Measurements from ENCODE around the gene JAG1. TPM values are rescaled to one million over a fixed set of nuclear protein-coding genes. Genes with fewer than 3 reads are reported as not detected.

Gene JAG1
- total RNA-seq, 1 experiment from 2014 or later = 45.2 TPM

DNA sequence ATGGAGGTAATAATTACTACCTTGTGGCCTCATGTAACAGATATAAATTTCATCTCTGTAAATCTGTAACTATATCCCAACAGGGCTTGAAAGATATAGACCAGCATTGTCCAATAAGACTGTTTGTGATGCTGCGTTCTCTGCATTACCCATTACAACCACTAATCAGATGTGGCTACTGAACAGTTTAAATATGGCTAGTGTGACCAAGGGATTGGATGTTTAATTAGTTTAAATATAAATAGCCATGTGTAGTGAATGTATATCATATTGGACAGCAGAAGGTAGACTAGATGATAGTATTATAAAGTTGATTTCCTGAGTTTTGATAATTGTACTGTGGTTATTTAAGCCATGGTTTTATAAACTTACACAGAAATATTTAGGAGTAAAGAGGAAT, 27.8 kb upstream of the JAG1 start:
- ChIA-PET POLR2A (no interaction called here), CTCF (interaction anchor here (1.5 kb wide), 1 partner anchor 15 kb away, joined by 3 read pairs; no protein-coding TSS in a partner anchor)
- DNase-seq (ENCODE audit: low spot score) (no peak), ATAC-seq (no peak)
- Mint-ChIP-seq H3K27me3 (ENCODE audit: low read depth) (no peaks in the 10 kb centered on the region), H3K4me3 (no peak overlapping the region), H3K4me1 (no peaks in the 10 kb centered on the region), H3K9me3 (peaks cover 21% of the 10 kb centered on the region), H3K36me3 (no peaks in the 10 kb centered on the region), H3K27ac (no peak overlapping the region)
- TF ChIP-seq GABPB1 (CRISPR knock-in tag; IDR thresholded peaks at IDR 0.05) (no peak), FOXP1 (CRISPR knock-in tag; IDR thresholded peaks at IDR 0.05; ENCODE audit: borderline replicate concordance) (no peak), SMAD3 (CRISPR knock-in tag; IDR thresholded peaks at IDR 0.05; ENCODE audit: borderline replicate concordance) (no peak), JUN (CRISPR knock-in tag; IDR thresholded peaks at IDR 0.05) (no peak), OVOL2 (CRISPR knock-in tag; IDR thresholded peaks at IDR 0.05; ENCODE audit: borderline replicate concordance) (no peak), RELA (CRISPR knock-in tag; IDR thresholded peaks at IDR 0.05; ENCODE audit: borderline replicate concordance) (no peak), FOXJ3 (CRISPR knock-in tag; IDR thresholded peaks at IDR 0.05; ENCODE audit: borderline replicate concordance) (no peak), HMGA2 (CRISPR knock-in tag; IDR thresholded peaks at IDR 0.05) (no peak), TEAD4 (CRISPR knock-in tag; IDR thresholded peaks at IDR 0.05) (no peak), E2F4 (CRISPR knock-in tag; IDR thresholded peaks at IDR 0.05; ENCODE audit: borderline replicate concordance, low read depth) (no peak)
- TF ChIP-seq, protein P1, sequence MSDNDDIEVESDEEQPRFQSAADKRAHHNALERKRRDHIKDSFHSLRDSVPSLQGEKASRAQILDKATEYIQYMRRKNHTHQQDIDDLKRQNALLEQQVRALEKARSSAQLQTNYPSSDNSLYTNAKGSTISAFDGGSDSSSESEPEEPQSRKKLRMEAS (CRISPR knock-in tag; IDR thresholded peaks at IDR 0.05) = no peak

- Mint-ChIP-seq H3K9me3 (peaks cover 23% of the 10 kb centered on the region), H3K4me1 (no peaks in the 10 kb centered on the region), H3K27ac (no peak overlapping the region), H3K27me3 (ENCODE audit: low read depth) (peaks cover 4% of the 10 kb centered on the region; the same call in 1 of the 2 replicates), H3K36me3 (no peaks in the 10 kb centered on the region), H3K4me3 (no peak overlapping the region)
- DNase-seq (ENCODE audit: low spot score) (no peak), ATAC-seq (no peak)
- POLR2A ChIA-PET = no interaction called here
- CTCF ChIA-PET = interaction anchor here (0.9 to 1.1 kb wide), 2 partner anchors 10 to 25 kb away, joined by 3 read pairs; no protein-coding TSS in a partner anchor
- TF ChIP-seq, protein P2, sequence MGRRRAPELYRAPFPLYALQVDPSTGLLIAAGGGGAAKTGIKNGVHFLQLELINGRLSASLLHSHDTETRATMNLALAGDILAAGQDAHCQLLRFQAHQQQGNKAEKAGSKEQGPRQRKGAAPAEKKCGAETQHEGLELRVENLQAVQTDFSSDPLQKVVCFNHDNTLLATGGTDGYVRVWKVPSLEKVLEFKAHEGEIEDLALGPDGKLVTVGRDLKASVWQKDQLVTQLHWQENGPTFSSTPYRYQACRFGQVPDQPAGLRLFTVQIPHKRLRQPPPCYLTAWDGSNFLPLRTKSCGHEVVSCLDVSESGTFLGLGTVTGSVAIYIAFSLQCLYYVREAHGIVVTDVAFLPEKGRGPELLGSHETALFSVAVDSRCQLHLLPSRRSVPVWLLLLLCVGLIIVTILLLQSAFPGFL (CRISPR knock-in tag; IDR thresholded peaks at IDR 0.05; ENCODE audit: borderline replicate concordance) = no peak
- TF ChIP-seq E2F5 (CRISPR knock-in tag; IDR thresholded peaks at IDR 0.05) (no peak), TEAD4 (CRISPR knock-in tag; IDR thresholded peaks at IDR 0.05) (no peak), ZNF423 (CRISPR knock-in tag; IDR thresholded peaks at IDR 0.05) (no peak), GABPB1 (CRISPR knock-in tag; IDR thresholded peaks at IDR 0.05) (no peak), CBFB (CRISPR knock-in tag; IDR thresholded peaks at IDR 0.05; ENCODE audit: low read depth) (no peak), RELA (CRISPR knock-in tag; IDR thresholded peaks at IDR 0.05; ENCODE audit: borderline replicate concordance) (no peak), CREM (CRISPR knock-in tag; IDR thresholded peaks at IDR 0.05) (no peak), TEAD1 (CRISPR knock-in tag; IDR thresholded peaks at IDR 0.05) (no peak), ZBTB43 (CRISPR knock-in tag; IDR thresholded peaks at IDR 0.05) (no peak), HMGA2 (CRISPR knock-in tag; IDR thresholded peaks at IDR 0.05) (no peak), ELF4 (CRISPR knock-in tag; IDR thresholded peaks at IDR 0.05; ENCODE audit: low read depth) (no peak), ERG (CRISPR knock-in tag; IDR thresholded peaks at IDR 0.05) (no peak), PRRX2 (CRISPR knock-in tag; IDR thresholded peaks at IDR 0.05) (no peak), SMAD3 (CRISPR knock-in tag; IDR thresholded peaks at IDR 0.05; ENCODE audit: borderline replicate concordance) (no peak), JUN (CRISPR knock-in tag; IDR thresholded peaks at IDR 0.05) (no peak)
- TF ChIP-seq, protein P3, sequence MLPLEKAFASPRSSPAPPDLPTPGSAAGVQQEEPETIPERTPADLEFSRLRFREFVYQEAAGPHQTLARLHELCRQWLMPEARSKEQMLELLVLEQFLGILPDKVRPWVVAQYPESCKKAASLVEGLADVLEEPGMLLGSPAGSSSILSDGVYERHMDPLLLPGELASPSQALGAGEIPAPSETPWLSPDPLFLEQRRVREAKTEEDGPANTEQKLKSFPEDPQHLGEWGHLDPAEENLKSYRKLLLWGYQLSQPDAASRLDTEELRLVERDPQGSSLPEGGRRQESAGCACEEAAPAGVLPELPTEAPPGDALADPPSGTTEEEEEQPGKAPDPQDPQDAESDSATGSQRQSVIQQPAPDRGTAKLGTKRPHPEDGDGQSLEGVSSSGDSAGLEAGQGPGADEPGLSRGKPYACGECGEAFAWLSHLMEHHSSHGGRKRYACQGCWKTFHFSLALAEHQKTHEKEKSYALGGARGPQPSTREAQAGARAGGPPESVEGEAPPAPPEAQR (CRISPR knock-in tag; IDR thresholded peaks at IDR 0.05) = no peak
- TF ChIP-seq, protein P4, sequence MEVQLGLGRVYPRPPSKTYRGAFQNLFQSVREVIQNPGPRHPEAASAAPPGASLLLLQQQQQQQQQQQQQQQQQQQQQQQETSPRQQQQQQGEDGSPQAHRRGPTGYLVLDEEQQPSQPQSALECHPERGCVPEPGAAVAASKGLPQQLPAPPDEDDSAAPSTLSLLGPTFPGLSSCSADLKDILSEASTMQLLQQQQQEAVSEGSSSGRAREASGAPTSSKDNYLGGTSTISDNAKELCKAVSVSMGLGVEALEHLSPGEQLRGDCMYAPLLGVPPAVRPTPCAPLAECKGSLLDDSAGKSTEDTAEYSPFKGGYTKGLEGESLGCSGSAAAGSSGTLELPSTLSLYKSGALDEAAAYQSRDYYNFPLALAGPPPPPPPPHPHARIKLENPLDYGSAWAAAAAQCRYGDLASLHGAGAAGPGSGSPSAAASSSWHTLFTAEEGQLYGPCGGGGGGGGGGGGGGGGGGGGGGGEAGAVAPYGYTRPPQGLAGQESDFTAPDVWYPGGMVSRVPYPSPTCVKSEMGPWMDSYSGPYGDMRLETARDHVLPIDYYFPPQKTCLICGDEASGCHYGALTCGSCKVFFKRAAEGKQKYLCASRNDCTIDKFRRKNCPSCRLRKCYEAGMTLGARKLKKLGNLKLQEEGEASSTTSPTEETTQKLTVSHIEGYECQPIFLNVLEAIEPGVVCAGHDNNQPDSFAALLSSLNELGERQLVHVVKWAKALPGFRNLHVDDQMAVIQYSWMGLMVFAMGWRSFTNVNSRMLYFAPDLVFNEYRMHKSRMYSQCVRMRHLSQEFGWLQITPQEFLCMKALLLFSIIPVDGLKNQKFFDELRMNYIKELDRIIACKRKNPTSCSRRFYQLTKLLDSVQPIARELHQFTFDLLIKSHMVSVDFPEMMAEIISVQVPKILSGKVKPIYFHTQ (CRISPR knock-in tag; IDR thresholded peaks at IDR 0.05) = no peak
Observed at GRCh38 chr20:10699941-10700340, 26.1 kb upstream of the JAG1 start.
